C4-2B (cell line): Measurements from ENCODE around the gene ECE1.

Source experiments
- H3K27ac ChIP-seq: fragments of 450-650 bp; 2 replicates; pipeline ENCODE4 v1.5.1; 2017
- ZFX ChIP-seq: fragments of 450-650 bp; IDR thresholded peaks from 2 replicates; pipeline ENCODE4 v1.6.1; 2017
- TF ChIP-seq, protein P1 (sequence below): fragments of 450-650 bp; conservative IDR thresholded peaks from 2 replicates; pipeline ENCODE4 v1.5.1; 2017; ENCODE audit warnings: mild to moderate bottlenecking

Gene ECE1

DNA sequence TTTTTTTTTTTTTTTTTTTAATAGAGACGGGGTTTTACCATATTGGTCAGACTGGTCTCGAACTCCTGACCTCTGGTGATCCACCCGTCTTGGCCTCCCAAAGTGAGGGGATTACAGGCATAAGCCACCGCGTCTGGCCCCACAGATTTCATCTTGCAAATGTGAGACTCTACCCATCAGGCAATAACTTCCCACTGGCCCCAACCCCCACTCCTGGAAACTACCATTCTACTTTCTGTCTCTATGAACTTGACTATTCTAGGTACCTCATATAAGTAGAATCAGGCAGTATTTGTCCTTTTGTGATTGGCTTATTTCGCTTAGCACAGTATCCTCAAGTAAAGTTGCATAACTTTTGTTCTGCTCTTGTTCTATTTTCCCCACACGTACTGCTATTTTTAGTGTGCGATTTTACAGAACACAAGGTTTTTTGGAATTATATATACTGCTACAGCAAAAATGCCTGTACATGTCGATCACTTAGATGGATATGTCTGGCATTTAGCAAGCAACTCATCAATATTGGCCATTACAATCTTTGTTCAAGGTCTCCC, 40.2 kb downstream of the ECE1 start:
- TF ChIP-seq ZFX: no peak
- TF ChIP-seq, protein P1, sequence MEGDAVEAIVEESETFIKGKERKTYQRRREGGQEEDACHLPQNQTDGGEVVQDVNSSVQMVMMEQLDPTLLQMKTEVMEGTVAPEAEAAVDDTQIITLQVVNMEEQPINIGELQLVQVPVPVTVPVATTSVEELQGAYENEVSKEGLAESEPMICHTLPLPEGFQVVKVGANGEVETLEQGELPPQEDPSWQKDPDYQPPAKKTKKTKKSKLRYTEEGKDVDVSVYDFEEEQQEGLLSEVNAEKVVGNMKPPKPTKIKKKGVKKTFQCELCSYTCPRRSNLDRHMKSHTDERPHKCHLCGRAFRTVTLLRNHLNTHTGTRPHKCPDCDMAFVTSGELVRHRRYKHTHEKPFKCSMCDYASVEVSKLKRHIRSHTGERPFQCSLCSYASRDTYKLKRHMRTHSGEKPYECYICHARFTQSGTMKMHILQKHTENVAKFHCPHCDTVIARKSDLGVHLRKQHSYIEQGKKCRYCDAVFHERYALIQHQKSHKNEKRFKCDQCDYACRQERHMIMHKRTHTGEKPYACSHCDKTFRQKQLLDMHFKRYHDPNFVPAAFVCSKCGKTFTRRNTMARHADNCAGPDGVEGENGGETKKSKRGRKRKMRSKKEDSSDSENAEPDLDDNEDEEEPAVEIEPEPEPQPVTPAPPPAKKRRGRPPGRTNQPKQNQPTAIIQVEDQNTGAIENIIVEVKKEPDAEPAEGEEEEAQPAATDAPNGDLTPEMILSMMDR: no peak
- no peak overlapping the region for H3K27ac ChIP-seq

DNA sequence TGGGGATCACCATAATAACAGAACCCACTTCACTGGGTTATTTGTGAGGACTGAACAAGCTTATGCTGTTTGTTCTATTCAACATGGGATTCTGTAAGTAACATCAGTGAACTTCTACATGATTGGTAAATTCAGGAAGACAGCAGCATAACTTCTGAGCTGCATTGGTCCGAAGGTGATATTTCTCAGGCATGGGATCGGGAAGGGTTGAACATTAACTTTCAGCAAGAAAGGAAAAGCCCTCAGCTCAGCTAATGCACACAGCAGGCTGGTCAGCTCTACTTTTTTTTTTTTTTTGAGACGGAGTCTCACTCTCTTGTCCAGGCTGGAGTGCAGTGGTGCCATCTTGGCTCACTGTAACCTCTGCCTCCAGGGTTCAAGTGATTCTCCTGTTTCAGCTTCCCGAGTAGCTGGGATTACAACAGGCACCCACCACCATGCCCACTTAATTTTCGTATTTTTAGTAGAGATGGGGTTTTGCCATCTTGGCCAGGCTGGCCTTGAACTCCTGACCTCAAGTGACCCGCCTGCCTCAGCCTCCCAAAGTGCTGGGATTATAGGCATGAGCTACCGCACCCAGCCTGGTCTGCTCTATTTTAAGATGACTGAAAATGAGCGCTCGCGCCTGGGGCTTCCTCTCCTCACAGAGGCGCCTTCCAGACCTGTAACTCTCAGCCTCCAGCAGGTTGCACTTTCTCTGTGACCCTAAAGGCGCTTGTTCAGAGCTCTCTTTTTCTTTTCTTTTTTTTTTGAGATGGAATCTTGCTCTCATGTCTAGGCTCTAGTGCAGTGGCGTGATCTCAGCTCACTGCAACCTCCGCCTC, 42.2 kb downstream of the ECE1 start:
- no peak overlapping the region for H3K27ac ChIP-seq
- TF ChIP-seq ZFX: no peak

DNA sequence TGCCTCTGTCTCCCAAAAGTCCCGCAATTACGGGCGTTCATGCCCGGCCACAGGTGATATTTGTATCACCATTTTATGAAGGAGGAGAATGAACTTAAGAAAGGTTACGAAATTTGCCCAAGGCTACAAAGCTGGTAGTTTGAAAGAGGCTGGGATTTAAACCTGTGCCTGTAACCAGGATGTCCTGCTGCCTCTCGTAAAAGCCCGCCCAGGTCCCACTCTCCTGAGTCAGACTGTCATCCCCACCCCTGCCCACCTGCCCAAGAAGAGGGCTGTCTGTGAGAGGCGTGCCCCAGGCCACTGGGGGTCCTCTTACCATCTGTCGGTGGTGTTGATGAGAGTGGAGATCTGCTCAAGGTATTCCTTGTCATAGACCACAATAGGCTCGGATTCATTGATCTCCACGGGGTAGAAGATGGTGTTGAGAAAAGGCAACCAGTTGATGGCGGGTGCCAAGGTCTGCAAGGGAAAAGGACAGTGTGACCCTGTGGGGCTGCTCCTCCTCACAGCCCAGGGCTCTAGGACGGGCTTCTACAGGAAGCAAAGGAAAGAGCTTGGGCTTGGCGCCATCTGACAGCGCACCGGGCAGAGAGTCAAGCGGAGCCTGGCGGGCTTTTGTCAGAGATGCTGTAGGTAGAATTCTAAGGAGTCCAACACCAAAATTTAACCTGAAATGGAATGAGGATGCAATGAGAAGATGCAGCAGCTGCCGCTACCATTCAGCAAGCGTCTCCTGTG, 43.2 kb downstream of the ECE1 start:
- TF ChIP-seq, protein P1: no peak
- no peak for TF ChIP-seq ZFX
- no peak overlapping the region for H3K27ac ChIP-seq

DNA sequence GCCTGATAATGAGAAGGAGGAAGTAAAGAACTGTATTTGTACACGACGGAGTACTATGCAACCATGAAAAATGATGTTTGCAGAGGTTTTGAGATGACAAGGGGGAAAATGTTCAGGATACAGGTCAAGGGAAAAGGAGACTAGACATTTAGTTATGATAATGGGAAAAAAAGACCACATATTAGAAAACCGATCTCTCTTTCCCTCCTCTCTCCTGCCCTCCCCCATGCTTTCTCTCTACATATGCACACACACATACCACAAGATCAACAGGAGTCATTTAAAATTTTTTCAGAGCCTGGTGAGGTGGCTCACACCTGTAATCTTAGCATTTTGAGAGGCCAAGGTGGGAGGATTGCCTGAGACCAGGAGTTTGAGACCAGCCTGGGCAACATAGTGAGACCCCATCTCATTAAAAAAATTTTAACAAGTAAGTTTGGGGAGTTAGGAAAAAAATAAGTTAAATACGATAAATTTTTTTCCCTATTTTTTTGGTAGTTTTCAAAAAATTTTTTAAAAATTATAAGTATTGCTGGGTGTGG, 44.5 kb downstream of the ECE1 start:
- no peak for TF ChIP-seq ZFX
- TF ChIP-seq, protein P1: no peak
- no peak overlapping the region for H3K27ac ChIP-seq

DNA sequence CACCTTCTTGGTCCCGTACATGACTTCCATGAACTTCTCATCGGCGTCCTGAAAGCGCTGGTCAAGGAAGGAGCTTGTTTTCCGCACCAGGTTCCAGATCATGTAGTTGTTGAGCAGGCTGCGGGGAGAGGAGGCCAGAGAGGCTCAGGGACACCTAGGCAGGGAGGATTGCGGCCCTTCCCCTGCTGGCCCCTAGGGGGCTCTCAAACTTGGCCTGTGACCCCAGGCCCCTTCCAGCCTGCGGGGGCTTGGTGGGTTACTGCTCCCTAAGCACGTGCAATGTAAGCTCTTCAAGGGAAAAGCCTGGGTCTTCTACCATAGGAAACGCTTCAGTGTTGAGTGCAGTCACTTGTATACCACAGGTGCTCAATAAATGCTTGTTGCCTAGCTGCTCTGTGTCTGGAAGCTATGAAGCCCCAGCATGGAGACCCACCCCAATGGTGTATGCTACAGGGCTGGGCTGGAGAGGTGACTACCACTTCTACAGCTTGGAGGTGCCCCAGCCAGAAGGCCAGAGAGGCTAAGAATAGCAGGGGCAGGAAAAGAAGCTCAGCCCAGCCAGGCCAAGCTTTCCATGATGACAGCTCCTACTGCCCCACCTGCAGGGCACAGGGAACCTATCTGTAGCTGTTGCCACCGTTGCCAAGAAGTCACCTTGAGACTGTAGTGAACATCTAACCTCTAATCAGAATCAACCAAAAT, 45.1 kb downstream of the ECE1 start:
- no peak for TF ChIP-seq ZFX
- TF ChIP-seq, protein P1: no peak; the same call in 1 of the 2 replicates

DNA sequence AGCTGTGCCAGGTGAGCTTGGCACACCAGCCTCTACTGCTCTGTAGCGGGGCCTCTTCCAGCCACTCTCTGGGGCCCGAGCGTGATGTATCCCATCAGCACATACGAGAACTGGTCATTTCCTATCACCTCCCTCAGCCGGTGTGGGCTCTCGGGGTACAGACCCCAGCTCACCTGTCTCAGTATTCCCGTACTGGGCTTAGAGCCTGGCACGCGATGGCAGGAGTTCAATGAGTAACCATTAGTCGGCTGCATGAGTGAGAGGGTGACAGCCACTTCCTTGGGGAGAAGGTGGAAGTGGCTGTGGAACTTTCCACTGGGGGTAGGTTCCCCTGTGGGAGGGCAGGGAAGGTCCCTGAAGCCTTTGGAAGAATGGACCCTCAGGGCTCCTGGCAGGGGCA, 46.1 kb downstream of the ECE1 start:
- peak overlapping the region; percentile 12 for H3K27ac ChIP-seq
- TF ChIP-seq, protein P1: no peak
- no peak for TF ChIP-seq ZFX

More for the DNA sequence above, 45.1 kb downstream of the ECE1 start:
- no peak overlapping the region for H3K27ac ChIP-seq

DNA sequence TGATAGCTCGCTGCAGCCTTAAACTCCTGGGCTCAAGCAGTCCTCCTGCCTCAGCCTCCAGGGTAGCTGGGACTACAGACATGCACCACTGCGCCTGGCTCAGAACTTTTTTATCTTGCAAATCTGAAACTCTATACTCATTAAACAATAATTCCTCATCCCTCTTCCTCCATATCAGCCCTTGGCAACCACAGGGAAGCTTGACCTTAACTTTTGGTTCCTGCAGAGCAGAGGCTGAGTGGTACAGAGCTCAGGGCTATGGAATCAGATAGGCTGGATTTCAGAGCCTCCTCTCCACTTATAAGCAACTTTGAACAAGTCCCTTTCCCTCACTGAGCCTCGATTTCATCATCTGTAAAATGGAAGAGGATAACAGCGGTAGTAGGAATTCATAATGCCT, 47.4 kb downstream of the ECE1 start:
- TF ChIP-seq, protein P1: no peak
- TF ChIP-seq ZFX: no peak
- H3K27ac ChIP-seq: no peak overlapping the region
